GM18505 (cell line): ENCODE measurements around the gene SPSB3.

Source experiments
- ATAC-seq: cut with Tn5 transposase; IDR thresholded peaks from one replicate; pipeline ENCODE4 v1.9.1; 2021; ENCODE audit not compliant: unreplicated experiment
- POLR2A ChIP-seq: IDR thresholded peaks from 4 replicates; pipeline ENCODE4 v1.6.1; 2011; ENCODE audit warnings: borderline replicate concordance; ENCODE audit not compliant: insufficient read depth, insufficient read length; ENCODE audit errors: extremely low read depth

Gene SPSB3

DNA sequence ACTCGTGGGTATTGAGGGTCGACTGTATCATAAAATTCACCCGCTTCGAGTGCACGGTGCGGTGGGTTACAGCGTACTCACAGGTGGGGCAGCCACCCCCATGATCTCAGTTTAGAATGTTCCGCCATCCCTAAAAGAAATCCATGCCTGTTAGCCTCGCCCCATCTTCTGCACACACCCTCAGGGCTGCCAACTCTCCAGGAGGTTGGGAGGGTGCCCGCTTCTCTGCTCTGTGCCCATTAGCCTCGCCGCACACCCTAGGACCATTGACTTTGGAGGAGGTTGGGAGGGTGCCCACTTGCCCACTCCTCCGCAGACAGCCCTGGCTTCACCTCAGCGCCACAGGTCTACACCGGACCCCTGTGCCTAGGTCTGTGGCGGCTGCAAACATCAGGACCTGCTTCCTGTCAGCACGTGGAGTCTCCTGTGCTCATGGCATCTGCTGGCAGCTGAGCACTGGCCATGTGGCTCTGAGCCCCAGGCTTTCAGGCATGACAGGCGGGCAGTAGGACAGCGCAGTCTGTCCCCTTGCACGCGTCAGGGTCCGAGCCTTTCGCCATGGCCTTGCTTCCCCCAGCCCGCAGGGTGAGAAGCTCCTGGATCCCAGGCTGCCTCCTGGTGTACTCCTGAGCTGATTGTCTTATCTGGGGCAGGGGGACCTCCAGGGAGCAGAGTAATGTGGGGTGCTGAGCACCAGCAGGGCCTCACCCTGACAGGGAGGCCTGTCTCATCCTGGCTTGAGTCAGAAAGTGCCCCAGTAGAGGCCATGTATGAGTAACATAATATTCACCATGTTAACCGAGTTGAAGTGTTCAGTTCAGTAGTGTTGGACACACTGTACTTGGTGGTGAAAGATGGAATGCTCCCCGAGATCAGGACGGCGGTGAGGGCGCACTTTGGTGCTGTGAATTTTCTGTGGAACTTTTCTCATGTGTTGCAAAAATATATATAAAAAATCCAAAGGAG lies 32.9 kb downstream of the SPSB3 start:
- TF ChIP-seq POLR2A, result no peak
- ATAC-seq, result no peak

DNA sequence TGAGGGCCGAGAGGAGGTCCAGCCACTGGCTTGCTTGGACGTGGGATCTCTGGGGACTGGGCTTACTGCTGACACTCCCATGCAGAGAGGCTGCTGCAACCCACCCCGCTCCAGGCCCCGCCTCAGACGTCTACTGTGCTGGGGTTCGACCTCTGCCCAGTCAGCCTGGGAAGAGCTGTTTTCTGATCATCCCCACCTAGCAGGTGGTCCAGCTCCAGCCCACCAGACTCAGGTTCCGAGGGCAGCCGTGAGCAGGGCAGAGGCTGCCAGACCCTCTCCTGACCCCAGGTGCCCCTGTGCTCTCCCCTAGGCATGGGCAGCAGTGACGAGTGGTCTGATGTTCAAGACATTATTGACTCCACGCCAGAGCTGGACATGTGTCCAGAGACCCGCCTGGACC lies 34.4 kb downstream of the SPSB3 start:
- no peak for TF ChIP-seq POLR2A
- ATAC-seq, result no peak

DNA sequence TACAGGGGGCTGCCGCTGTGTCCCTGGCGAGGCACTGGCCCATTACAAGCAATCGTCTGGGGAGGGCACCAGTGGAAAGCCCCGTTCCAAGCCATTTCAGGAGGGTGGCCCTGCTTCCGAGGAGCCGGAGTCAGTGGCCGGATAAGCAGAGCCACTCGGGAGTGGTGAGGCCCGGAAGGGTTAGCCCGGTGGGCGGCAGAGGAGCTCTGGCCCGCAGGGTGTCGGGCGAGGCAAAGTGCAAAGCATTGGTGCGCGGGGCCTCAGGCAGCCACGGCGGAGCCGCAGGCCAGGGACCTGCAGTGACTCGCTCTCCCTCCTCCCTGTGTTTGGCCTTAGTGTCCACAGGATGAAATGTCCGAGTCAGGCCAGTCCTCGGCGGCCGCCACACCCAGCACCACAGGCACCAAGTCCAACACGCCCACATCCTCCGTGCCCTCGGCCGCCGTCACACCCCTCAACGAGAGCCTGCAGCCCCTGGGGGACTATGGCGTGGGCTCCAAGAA lies 35.6 kb downstream of the SPSB3 start:
- no peak for ATAC-seq
- no peak for TF ChIP-seq POLR2A

DNA sequence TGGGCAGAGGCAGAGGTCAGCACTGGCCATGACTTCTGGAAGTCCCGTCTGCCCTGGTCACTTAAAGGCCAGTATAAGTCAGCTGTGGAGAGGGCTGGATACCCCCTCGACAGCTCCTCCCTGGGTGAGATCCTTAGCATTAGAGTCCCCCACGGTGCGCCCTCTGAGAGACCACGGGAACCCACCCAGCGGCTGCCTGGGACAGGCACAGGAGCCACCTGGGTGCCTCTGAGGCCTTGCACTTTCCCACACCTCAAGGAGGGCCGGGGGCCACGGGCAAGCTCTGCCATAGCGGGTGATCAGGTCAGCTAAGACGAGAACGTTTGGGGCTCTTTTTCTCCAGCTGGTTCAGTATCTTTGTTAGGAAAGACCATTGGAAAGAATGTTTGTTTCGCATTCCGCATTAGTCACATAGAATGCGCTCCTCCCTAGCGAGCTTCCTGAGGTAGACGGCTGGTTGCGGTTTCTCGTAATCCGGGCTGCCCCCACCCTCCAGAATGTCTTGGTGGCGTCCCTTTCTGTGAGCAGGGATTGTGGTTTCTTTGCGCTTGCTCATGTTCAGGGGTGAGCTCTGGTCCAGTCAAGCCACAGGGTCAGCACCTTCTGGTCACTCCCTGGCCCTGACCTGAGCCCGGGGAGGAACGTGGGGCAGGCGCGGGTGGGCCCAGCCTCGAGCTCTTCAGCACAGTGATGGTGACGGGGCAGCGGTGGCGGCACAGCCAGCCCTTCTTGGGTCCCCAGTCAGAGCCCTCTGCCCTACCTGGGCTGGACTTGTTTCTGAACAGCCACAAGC lies 36.3 kb downstream of the SPSB3 start:
- no peak for TF ChIP-seq POLR2A
- no peak for ATAC-seq

DNA sequence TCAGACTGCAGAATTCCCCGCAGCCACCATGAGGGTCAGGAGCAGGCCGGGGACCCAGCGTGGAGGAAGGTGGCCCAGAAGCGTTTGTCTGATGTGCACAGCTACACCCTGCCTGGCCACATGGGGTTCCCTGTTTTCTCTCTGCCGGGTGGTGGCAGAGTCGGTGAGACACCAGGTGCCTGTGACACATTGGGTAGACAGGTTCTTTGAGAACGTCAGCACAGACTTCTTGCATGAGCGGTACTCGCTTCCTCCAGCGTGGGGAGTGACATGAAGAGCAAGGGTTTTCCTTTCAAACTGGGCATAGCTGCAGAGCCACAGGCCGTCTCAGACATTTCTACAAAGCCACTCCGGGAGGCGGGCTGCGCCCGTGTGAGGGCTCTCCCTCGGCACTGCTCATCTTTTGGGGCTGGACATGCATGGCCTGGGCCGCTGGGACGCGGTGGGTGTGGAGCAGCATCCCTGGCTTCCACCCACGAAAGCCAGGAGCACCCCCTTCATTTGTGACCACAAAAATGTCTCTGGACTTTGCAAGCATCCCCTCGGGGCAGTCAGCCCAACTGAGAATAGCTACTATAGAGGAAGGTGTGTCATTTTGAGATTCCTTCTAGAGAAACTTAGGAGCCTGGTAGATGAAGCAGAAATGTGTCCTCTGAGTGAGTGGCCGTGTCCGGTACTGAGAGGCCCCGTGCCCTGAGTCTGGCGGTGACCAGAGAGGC lies 37.0 kb downstream of the SPSB3 start:
- no peak for TF ChIP-seq POLR2A
- ATAC-seq, result no peak

DNA sequence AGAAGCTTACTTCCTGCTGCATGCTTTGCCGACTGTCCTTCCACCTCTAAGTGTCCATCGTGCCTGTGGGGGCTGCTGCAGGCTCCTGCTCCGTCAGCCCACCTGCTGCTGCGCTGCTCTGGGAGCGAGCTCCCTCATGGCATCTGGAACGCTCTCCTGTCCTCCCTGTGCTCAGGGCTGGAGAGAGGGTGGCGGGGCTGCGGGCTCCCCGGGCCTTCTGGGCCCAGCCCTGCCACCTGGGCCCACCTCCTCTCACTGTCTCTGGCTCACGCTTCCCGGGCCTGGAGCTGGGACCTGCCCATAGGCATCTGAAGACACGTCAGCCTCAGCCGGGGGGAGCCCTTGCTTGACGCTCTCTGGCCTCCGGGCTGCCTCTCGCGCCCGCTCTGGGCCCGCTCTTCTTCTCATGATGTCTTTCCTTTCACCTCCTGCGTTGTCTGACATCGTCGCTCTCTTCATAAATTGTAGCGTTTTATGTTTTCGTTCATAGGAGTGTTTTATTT lies 38.0 kb downstream of the SPSB3 start:
- ATAC-seq, result no peak
- no peak for TF ChIP-seq POLR2A

DNA sequence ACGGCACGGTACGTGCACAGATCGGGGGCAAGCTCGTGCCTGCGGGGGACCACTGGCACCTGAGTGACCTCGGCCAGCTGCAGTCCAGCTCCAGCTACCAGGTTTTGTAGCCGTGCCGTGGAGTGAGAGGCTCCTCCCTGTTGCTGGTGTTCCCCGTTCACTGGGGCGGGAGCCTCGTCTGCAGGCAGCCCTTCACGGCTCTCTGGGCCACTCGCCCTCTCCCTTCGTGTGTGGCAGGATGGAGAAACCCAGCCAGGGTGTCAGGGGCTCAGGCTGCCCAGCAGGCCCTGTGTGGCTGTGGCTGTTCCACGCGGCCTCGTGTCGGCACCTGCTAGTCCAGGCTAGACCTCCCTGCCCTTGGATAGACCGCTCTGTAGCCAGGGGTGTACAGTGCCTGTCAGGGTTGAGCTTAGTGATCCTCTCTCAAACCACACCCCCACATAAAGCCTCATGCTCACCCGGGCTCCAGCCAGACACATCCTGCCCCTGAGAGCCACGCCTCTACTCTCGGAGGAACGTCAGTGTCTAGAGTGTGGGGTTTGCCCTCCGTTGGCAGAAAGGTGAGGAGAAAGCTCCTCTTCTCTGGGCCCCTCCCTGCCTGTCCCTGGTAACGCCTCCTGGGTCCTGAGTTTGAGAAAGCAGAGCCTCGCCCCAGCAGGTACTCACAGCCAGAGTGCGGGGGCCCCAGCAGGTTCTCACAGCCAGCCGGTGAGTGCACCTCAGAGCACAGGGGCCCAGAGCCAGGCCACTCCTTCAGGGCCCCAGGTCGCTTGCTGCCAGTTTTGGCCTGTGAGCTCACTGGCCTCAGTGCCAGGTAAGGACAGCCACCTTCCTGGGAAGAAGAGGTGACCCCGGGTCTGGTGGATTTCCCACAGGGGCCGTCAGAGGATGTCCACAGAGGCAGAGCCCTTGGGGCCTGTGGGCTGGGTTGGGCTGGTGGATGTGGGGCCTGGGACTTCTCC lies 38.7 kb downstream of the SPSB3 start:
- no peak for ATAC-seq
- no peak for TF ChIP-seq POLR2A

DNA sequence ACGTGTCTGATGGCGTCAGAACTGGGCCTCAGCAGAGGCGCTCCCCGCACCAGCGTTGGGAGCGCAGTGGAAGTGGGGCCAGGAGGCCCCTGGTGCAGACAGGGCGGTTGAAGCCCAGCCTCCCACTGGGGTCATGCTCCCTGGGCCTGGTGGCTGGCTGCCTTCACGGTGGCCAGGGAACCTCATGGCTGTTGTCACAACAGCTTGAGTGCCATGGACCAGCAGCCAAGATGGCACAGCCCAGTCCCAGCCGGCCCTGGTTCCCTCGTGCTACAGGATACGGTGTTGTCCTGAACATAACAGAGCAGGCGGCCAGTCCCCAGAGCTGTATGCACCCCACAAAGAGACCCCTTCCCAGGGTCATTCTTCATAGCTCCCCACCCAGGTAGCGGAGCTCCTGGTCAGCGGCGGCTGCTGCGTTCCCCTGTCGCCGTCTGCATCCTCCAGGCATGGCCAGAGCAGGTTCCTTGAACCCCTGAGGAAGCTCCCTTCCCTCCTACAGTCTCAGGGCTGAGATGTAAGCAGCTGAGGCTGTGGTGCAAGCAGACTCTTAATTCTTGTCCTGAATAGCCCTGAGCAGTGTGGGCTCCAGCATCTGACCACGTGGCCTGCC lies 40.7 kb downstream of the SPSB3 start:
- no peak for ATAC-seq

DNA sequence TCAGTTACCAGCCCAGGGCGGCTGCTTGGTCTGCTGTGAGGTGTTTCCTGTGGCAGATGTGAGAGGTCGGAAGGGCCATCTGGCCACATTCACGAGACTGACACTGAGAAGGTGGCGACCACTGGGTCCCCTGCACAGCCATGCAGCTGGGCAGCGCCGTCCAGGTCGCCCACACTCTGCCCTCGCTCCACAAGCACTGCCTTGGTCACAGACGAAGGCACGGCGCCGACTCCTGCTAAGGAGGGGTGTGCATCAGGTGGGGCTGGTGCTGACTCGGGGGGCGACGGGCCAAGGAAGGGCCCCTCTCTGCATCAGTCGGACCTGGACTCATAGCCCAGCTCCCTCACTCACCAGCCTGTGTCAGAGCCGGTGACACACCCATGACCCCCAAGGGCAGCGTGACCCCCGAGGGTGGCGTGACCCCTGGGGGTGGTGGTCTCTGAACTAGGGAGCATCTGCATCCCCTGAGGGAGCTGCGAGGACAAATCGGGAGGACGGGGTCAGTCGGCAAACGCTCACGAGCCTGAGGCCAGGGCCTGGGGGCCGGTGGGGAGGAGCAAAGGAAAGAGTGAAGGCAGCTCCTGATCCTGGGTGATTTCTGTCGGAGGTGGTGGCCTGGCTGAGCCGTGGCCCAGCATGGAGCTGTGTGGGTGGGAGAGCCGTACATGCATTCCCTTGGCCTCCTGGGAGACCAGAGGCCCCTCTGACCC lies 41.4 kb downstream of the SPSB3 start:
- no peak for ATAC-seq
- TF ChIP-seq POLR2A, result no peak

More for the DNA sequence above, 40.7 kb downstream of the SPSB3 start:
- TF ChIP-seq POLR2A, result no peak

DNA sequence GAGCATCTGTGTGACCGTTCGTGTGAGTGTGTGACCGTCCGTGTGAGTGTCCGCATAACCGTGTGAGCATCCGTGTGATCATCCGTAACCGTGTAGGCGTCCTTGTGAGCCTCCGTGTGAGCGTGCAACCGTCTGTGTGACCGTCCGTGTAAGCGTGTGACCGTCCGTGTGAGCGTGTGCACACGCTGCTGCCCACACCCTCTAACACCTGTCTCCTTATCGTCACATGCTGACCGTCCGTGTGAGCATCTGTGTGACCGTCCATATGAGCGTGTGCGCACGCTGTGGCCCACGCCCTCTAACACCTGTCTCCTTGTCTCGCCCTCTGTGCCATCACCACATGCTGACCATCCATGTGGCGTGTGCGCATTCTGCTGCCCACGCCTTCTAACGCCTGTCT lies 42.1 kb downstream of the SPSB3 start:
- no peak for ATAC-seq
- TF ChIP-seq POLR2A, result no peak

DNA sequence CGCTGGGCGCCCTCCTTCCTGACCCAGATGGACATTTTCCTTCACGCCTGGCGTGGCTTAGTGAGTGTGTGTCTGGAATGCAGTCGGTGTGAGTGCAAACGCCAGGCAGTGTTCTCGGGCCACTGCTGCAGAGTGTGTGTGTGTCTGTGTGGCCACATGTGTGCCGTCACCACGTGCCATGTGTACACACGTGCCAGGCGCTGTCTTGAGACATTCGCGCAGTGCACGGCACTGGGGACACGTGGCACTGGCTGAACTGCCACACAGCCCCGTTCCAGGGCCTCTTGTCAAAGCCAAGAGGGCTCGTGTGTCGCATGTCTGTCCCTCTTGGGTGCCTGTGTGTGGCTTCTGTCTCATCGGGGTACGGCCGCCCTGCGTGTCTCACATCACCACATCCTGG lies 47.6 kb downstream of the SPSB3 start:
- ATAC-seq, result no peak
- no peak for TF ChIP-seq POLR2A
